Cardiac fibroblast (primary cell): ENCODE data around the gene PAPSS2.
A peak's percentile ranks its signal among the peaks of the same experiment; 100 is the strongest.

Experiments used
- DNase-seq, 2 donors: peaks; one replicate each; pipeline versions ENCODE4 v3.0.0 to v3.0.0-alpha.2; 2010; ENCODE audit warnings: low read depth in 2 of 2
- H3K4me3 ChIP-seq, 2 donors: replicated peaks in 1 of 2; 1 replicate in 1 of 2; 2 replicates in 1 of 2; pipeline ENCODE4 v1.5.1; 2011; ENCODE audit warnings: low read depth in 2 of 2, low read length in 2 of 2, mild to moderate bottlenecking in 2 of 2, moderate library complexity in 1 of 2
- CTCF ChIP-seq: IDR thresholded peaks from one replicate; pipeline ENCODE4 v1.5.1; 2011; ENCODE audit warnings: low read depth, mild to moderate bottlenecking, low read length, inconsistent platforms

Gene PAPSS2

DNA sequence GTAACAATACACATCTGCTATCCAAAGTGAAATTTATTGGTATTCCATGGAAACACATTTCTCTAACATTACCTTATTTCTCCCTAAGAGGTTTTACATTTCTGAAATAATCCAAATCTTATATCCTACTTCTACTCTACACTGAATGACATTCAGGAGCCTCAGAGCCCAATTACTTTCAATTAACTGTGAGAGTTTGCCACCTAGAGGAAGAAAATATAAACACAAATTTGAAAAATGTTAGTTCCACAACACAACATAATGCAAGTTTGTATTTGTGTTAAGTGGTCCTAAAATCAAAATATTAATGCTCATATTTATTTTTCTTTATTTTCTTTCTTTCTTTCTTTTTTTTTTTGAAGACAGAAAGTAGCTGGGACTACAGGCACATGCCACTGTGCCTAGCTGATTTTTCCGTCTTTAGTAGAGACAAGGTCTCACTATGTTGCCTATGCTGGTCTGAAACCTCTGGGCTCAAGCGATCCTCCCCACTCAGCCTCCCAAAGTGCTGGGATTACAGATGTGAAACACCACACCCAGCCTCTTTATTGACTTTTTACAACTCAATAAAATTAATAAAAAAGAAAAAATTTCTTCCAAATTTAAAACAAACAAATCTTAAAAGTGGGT lies 112.3 kb downstream of the PAPSS2 start:
- TF ChIP-seq CTCF, result peak; percentile 30
- H3K4me3 ChIP-seq, result no peak overlapping the region
- peak; percentile 51 to 61 for DNase-seq

DNA sequence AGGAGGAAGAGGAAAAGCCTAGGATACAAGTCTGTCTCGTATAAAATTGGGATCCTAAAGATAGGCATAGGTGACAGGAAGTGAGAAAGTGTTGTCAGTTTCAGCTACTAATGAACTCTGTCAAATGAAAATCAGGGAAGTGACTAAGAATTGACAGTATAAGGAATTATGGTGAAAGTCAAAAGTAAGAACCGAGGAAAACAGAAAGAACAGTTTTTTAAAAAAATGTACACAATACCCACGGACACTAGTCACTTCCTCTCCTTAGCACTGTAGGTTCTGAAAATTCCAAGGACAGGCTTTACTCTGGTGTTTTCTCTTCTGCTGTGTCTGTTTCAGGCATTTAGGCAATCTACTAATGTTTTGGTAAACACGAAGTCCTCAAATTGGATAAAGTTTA lies 116.1 kb downstream of the PAPSS2 start:
- H3K4me3 ChIP-seq, result no peak overlapping the region

DNA sequence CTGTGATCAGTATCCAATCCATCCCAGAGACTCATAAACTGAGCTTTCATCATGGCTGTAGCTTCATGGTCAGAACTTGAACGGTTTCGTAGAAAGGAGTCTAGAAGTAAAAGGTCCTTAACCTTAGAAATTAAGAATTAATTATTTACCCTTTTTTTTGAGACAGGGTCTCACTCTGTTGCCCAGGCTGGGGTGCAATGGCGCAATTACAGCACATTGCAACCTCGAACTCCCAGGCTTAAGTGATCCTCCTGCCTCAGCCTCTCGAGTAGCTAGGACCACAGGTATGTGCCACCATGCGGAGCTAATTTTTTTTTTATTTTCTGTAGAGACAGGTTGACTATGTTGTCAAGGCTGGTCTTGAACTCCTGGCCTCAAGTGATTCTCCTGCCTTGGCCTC lies 116.7 kb downstream of the PAPSS2 start:
- H3K4me3 ChIP-seq, result no peak overlapping the region
- TF ChIP-seq CTCF, result no peak
- no peak for DNase-seq

More for the DNA sequence above, 116.1 kb downstream of the PAPSS2 start:
- peak; percentile 36 to 71 for DNase-seq
- no peak for TF ChIP-seq CTCF

DNA sequence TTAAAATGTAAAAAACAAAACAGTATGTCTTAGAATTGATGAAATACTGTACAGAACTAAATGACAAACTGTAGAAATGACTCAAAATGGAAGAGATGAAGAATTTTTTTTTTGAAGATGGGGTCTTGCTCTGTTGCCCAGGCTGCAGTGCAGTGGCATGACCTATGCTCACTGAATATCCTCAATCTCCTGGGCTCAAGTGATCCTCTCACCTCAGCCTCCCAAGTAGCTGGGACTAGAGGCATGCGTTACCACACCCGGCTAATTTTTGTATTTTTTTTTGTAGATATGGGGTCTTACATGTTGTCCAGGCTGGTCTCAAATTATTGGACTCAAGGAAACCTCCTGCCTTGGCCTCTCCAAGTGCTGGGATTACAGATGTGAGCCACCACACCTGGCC lies 121.9 kb downstream of the PAPSS2 start:
- H3K4me3 ChIP-seq, result no peak overlapping the region
- no peak for DNase-seq
- TF ChIP-seq CTCF, result no peak

DNA sequence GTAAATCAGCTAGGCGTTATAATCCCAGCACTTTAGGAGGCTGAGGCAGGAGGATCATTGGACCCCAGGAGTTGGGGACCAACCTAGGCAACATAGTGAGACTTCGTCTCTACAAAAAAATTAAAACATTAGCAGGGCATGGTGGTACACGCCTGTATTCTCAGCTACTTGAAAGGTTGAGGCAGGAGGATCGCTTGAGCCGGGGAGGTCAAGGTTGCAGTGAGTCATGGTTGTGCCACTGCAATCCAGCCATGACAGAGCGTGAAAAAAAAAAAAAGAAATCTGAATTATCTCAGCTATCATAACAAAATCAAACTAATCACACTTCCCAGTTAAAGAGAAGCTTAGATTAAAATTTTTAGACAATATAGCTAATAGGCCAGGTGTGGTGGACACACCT lies 123.0 kb downstream of the PAPSS2 start:
- no peak overlapping the region for H3K4me3 ChIP-seq
- TF ChIP-seq CTCF, result no peak

DNA sequence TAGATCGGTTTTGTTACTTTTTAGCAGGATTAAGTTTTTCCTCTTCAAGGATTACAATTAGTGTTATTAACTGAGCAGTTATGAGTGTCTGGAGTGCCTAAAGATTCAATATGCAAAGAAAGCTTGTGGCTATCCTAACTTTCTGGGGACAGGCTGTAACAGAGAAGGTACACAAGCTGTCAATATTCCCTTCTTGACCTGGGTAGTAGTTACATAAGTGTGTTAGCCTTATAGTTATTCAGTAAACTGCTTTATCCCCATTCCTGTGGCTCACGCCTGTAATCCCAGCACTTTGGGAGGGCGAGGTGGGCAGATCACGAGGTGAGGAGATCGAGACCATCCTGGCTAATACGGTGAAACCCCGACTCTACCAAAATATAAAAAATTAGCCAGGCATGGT lies 126.7 kb downstream of the PAPSS2 start:
- H3K4me3 ChIP-seq, result no peak overlapping the region
- TF ChIP-seq CTCF, result no peak
- no peak for DNase-seq

More for the DNA sequence above, 123.0 kb downstream of the PAPSS2 start:
- peak in 1 of 2 donors; percentile 28 for DNase-seq

DNA sequence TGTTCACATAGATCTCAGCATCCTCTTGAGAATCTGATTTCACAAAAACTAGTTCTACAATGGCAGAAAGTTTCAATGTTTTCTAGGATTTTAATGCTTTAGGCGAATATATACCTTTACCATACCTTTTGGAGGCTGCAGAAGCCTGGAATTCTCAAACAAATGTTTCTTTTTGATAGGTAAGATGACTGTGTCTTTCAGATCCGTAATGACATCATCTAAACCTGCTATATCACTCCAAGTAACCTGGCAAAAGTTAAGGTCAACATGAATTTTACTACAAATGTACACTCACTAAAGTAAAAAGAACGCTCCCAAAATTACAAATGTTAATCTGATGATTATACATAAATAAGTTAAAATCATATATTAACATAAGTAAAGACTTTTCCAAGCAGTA lies 130.5 kb downstream of the PAPSS2 start:
- DNase-seq, result no peak
- H3K4me3 ChIP-seq, result no peak overlapping the region
- TF ChIP-seq CTCF, result no peak
